HTR-8/SVneo (cell line): ENCODE data around the gene CXCL14.

Source experiments
- DNase-seq: peaks from one replicate; pipeline ENCODE4 v3.0.0; 2011; ENCODE audit warnings: low spot score, mixed read lengths; ENCODE audit not compliant: insufficient read length
- FAIRE-seq: peaks from 2 replicates; lab custom pipeline; 2011; peaks lifted over from hg19 to GRCh38; lab: Jason Lieb, UNC

CXCL14 gene

DNA sequence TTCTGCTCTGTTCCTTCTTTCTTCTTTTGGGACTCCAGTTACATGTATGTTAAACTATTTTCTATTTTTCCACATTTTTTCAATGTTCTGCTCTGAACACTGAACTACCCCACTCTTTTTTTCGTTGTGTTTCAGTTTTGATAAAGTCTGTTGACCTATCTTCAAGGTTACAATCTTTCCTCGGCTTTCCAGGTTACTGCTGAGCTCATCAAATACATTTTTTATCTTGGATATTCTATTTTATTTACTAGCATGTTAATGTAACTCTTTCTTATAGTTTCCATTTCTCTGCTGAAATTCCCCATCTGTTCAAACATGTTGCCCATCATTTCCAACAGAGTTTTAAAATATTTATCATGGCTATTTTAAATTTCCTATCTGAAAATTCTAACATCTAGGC is 56.8 kb downstream of the CXCL14 start:
- no peak for DNase-seq
- FAIRE-seq = no peak
